Measurements from ENCODE around the gene AARS2. TPM values are rescaled to one million over a fixed set of nuclear protein-coding genes. Genes with fewer than 3 reads are reported as not detected.

The AARS2 gene
- total RNA-seq (2022; extraction: Qiagen RNA extraction; ENCODE audit: low read depth): 5.1 to 7.7 TPM (median 6.4 TPM) in 5 replicates

DNA sequence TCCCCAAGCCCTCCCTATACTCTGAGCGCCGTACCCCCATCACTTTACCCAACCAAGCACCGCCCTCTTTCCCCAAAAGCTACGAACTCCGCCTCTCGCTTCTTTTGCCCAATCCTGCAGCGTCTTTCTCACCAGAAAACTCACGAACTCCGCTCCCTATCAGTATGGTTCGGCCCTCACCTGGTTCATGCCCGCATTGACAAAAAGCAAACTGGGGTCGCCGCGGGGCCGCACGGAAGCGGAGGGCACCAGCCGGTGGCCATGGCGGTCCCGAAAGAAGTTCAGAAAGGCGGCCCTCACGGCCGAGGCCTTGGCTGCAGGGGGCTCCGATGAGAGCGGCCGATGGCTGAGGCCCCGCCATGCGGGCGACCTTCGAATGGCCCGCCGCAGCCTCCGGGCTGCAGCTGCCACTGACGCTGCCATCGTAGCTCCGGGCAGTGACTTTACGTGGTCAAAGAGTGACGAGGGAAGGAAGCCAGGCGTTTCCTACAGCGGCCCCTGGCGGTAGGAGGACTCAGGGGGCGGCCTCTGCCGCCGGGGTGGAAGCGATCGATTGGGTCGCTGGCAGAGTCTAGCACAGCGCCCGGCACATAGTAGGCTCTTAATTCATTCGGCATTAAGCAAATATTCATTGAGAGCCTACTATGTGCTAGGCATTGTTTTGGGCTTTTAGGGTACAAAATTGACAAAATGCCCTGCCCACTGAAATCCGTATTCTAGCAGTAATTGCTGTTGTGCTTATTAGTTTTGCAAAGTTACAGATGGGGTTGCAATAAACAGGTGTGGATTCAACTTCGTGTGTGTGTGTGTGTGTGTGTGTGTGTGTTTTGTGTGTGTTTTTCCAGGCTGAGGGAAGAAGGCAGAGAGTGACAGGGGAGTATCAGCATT, at the start of gene AARS2:
Gene AARS2 (minus strand): TSS at position 447 of the 888 bp plus-strand sequence. CDS start 24 bp downstream, at position 423.

DNA sequence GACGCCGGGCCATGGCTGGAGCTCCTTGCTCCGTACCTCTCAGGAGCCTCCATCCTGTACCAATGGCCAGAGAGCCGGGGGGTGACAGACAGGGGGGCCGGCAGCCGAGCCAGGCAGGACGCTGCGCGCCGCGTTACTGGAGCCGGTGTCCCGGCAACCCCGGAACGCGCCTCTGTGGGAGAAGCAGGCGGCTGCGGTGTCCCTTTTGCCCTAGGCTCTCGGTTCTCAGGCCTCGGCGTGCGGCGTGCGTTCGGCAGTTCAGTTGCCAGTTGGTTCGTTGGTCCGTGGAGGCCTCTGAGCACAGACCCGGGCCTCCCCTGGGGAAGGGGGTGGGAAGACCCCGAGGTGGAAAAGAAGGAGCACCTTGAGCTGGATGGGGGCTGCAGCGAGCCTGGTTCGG, 29.3 kb upstream of the AARS2 start, which contains the start of gene SPATS1:
Gene SPATS1 (plus strand): TSS at position 162 of the 400 bp plus-strand sequence. CDS start 446 bp downstream, outside the sequence.

DNA sequence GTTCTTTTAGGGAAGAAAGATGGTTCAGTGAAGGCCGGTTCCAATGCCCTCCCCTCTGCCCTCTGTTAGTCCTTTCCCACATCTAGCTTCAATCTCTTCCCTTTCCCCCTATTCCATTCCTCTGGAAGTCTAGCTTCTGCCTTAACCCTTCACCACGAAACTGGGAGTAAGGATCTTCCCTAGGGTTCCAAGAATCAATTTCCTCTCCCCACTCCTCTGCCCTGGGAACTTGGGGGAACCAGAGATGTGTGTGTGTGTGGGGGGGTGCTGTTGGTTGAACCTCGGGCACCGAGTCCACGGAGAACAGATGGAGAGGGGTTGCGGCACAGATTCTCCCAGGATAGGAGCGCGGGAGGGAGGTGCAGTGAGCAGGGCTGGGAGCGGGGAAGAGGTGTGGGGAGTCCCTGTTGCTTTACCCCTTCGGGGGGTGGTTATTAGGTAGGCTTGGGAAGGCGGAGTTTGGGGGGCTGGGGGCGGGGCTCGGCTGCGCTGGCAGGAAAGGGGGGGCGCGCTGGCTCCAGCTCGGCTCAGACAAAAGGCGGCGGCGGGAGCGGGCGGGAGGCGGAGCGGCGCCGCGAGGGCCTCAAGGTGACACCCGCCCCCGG, 43.1 kb downstream of the AARS2 start, which contains the start of gene TMEM151B:
Gene TMEM151B (plus strand): TSS at position 530 of the 605 bp plus-strand sequence. CDS start 293 bp downstream, outside the sequence.

DNA sequence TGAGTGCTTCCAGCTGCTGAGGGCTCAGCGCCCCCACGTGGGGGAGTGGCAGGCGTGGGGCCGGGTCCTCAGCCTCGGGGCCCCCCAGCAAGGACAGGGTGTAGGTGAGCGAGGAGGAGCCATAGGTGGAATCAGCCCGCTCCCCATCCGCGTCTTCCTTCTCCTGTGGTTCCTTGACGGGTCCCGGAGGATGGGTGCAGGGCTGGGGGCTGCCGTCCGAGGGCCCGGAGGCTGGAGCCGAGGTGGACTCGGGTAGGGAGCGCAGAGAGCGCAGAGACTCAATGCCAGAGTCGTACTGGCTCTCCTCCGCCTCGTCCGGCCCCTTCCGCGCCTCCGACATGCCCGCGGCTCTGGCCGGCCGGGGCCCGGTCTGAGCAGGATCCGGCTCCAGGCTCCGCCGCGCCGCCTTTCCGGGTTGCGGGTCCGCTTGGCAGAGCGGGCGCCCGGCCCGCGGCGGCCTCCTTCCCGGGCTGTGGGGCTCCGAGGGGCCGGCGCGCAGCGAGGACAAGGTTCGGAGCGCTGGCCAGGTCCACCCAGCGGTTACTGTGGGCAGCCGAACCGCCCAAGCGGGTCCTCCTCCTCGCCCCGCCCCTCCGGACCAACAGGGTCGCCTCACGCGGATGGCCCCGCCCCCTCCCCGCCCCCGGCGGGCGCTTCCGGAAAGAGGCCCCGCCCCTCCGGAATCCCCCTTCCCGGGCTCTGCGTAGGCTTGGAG, 48.0 kb downstream of the AARS2 start, which contains the start of gene NFKBIE:
Gene NFKBIE (minus strand): TSS at position 545 of the 715 bp plus-strand sequence. CDS start 205 bp downstream, at position 340.

DNA sequence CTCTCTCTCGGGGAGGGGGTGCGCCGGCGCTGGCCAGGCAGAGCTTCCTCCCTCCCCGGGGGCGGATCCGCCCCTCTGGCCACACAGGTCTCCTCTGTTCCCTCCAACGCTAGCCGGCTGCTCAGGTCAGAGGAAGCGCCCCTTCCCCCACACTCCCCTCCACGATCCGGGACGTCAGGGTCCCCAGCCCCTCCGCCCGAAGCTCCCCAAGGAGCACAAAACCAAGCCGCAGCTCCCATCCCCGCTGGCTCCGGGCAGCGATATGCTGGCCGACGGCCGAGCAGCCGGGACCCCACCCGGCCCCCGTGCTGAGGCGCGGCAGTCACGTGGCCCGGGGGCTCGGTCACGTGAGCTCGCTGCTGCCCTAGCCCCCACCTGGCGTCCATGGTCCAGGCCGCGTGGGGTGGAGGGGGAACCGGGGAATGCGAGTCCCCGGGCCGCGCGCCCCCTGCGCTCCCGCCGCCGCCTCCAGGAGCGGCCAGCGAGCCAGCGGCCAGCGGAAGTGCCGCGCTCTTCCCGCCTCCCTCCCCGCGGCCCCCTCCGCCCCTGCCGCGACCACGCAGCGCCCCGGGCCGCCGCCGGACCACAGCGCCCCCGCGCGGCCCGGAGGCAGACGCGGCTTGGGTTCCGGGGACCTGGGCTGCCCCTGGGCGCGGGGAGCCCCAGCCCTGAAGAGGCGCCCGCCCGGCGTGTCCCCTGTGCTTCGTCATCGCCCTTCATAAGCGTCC, 56.0 kb downstream of the AARS2 start, which contains the start of gene SLC35B2:
Gene SLC35B2 (minus strand): TSS at position 504 of the 728 bp plus-strand sequence. CDS start 118 bp downstream, at position 386.

Other genes starting within 250 kb of the AARS2 start
- gene MRPL14, start 185.9 kb downstream of the AARS2 start, total RNA-seq (2022; extraction: Qiagen RNA extraction; ENCODE audit: low read depth): 58.5 to 83.5 TPM (median 70.8 TPM) in 5 replicates
- gene TMEM63B, start 185.8 kb downstream of the AARS2 start, total RNA-seq (2022; extraction: Qiagen RNA extraction; ENCODE audit: low read depth): 12.1 to 17.3 TPM (median 16.4 TPM) in 5 replicates
- gene CAPN11, start 154.5 kb downstream of the AARS2 start, total RNA-seq (2022; extraction: Qiagen RNA extraction; ENCODE audit: low read depth): not detected in 5 replicates
- gene MYMX, start 96.4 kb downstream of the AARS2 start, total RNA-seq (2022; extraction: Qiagen RNA extraction; ENCODE audit: low read depth): not detected in 5 replicates
- 39.0 to 57.6 TPM (median 53.1 TPM) in 5 replicates for gene SLC29A1, start 89.8 kb downstream of the AARS2 start, total RNA-seq (2022; extraction: Qiagen RNA extraction; ENCODE audit: low read depth)
- gene HSP90AB1, start 66.2 kb downstream of the AARS2 start, total RNA-seq (2022; extraction: Qiagen RNA extraction; ENCODE audit: low read depth): 1,151 to 1,429 TPM (median 1,269 TPM) in 5 replicates
- gene SLC35B2, start 55.8 kb downstream of the AARS2 start, total RNA-seq (2022; extraction: Qiagen RNA extraction; ENCODE audit: low read depth): 48.5 to 66.8 TPM (median 64.9 TPM) in 5 replicates
- 9.6 to 18.6 TPM (median 11.9 TPM) in 5 replicates for gene NFKBIE, start 47.8 kb downstream of the AARS2 start, total RNA-seq (2022; extraction: Qiagen RNA extraction; ENCODE audit: low read depth)
- 0.01 to 0.05 TPM in 2 of 5 replicates, not detected in the others for gene TMEM151B, start 42.9 kb downstream of the AARS2 start, total RNA-seq (2022; extraction: Qiagen RNA extraction; ENCODE audit: low read depth)
- not detected in 5 replicates for gene SPATS1, start 29.3 kb upstream of the AARS2 start, total RNA-seq (2022; extraction: Qiagen RNA extraction; ENCODE audit: low read depth)
- gene CDC5L, start 74.4 kb upstream of the AARS2 start, total RNA-seq (2022; extraction: Qiagen RNA extraction; ENCODE audit: low read depth): 9.9 to 17.8 TPM (median 12.7 TPM) in 5 replicates